GM10266 (cell line): ENCODE data around the gene SAMD11.

ENCODE experiments used
- DNase-seq: peaks from one replicate; pipeline ENCODE4 v3.0.0; 2012; ENCODE audit errors: extremely low spot score
- CTCF ChIP-seq: IDR thresholded peaks from 2 replicates; pipeline ENCODE4 v1.5.1; 2012; ENCODE audit warnings: mild to moderate bottlenecking, low read depth; ENCODE audit not compliant: control insufficient read depth, insufficient read depth; ENCODE audit errors: missing control alignments

The SAMD11 gene

DNA sequence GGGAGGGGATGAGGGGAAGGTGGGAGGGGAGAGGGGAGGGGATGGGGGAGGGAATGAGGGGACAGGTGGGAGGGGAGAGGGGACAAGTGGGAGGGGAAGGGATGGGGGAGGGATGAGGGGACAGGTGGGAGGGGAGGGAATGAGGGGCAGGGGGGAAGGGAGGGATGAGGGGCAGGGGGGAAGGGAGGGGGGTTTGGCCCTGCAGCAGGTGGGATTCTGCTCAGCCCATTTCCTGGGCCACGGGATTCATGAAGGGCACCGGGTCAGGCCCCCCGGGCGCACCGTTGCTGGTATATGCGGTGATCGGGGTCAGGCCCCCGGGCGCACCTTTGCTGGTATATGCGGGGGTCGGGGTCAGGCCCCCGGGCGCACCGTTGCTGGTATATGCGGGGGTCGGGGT is 15.1 kb upstream of the SAMD11 start:
- no peak for TF ChIP-seq CTCF
- peak; percentile 14 for DNase-seq

DNA sequence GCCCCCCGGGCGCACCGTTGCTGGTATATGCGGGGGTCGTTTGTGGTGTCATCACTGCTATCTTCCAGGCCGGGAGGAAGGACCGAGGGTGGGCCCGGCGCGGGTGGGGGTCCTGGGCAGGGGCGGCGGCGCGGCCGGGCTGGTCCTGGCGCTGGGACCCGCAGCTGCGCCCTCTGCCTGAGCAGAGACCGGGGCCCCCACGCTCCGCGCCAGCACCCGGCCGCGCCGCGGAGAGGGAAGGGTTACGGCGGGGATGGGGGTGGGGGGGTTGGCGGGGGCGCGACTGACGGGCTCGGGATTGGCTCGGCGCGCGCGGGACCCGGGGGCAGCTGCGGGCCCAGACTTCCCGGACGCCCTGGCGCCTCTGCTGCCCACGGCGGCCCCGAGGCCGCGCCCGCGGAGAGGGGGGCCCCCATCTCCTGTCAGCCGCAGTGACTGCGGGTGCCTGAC is 13.8 kb upstream of the SAMD11 start:
- no peak for TF ChIP-seq CTCF
- DNase-seq: peak; percentile 10

- TF ChIP-seq CTCF: no peak
- DNase-seq: no peak
These were observed 13.3 kb upstream of the SAMD11 start for GRCh38 chr1:910311-910880.

GRCh38 chr1:910881-911721 is 12.6 kb upstream of the SAMD11 start:
- DNase-seq: no peak
- no peak for TF ChIP-seq CTCF

DNA sequence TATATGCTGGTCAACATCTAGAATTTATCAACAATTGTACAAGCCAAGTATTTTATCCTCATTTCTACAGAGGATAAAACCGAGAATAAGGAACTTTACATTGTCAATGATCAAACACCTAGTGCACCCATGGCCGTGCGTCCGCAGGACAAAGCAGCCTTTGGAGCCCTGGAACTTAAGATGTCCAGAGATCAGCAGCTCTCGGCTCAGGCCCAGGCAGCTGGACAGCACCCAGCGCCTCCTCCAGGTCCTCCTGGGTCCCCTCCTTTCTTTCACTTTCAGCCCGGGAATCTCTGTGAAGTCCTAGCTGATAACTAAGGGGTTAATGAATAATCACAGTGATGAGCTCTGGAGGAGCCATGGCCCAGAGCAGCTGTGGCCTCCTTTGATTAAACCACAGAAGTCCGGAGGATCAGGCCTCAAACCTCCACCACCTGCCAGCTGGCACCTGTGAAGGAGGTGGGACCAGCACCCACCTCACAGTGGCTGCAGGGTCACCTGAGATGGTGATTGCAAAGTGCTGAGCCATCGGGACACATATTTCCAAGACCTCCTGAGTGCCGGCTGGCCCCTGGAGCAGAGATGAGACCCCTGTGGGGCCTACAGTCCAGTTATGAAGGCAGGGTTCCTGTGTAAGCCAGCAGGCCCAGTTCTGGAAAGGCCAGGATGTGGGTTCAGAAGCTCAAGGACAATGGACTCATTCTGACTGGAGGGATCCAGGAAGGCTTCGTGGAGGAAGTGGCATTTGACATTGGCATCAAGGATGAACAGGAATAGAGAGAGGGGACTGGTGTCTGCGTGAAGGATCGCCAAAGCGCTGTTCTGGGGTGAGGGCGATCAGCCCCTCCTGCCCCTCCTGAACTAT is 11.6 kb upstream of the SAMD11 start:
- no peak for TF ChIP-seq CTCF
- no peak for DNase-seq

GRCh38 chr1:912740-913301 is 10.9 kb upstream of the SAMD11 start:
- TF ChIP-seq CTCF: no peak
- no peak for DNase-seq
